ENCODE results near the gene EVPL.

- TF ChIP-seq, protein P1, sequence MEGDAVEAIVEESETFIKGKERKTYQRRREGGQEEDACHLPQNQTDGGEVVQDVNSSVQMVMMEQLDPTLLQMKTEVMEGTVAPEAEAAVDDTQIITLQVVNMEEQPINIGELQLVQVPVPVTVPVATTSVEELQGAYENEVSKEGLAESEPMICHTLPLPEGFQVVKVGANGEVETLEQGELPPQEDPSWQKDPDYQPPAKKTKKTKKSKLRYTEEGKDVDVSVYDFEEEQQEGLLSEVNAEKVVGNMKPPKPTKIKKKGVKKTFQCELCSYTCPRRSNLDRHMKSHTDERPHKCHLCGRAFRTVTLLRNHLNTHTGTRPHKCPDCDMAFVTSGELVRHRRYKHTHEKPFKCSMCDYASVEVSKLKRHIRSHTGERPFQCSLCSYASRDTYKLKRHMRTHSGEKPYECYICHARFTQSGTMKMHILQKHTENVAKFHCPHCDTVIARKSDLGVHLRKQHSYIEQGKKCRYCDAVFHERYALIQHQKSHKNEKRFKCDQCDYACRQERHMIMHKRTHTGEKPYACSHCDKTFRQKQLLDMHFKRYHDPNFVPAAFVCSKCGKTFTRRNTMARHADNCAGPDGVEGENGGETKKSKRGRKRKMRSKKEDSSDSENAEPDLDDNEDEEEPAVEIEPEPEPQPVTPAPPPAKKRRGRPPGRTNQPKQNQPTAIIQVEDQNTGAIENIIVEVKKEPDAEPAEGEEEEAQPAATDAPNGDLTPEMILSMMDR (conservative IDR thresholded peaks at IDR 0.05; ENCODE audit: low read length) = no peak
- no peak for TF ChIP-seq EZH2phosphoT487 (IDR thresholded peaks at IDR 0.05; ENCODE audit: borderline replicate concordance)
Observed at GRCh38 chr17:75976175-75976848, 50.8 kb downstream of the EVPL start.
